Measurements from ENCODE around the gene HYCC2.

Gene HYCC2

GRCh38 chr2:201057087-201057521 lies 14.4 kb downstream of the HYCC2 start (continued):
- no peak for TF ChIP-seq ZNF530 (tag by site-specific recombination; IDR thresholded peaks at IDR 0.05; ENCODE audit: low read depth)
- no peak for TF ChIP-seq SCRT1 (tag by site-specific recombination; IDR thresholded peaks at IDR 0.05; ENCODE audit: borderline replicate concordance)

GRCh38 chr2:201049455-201049854 lies 22.0 kb downstream of the HYCC2 start:
- Histone ChIP-seq H3K36me3 (ENCODE audit: control insufficient read depth in 2 of 2, insufficient read depth in 1 of 2, low read length in 2 of 2) (peaks cover 3 to 4% of the 10 kb centered on the region in 2 experiments; a peak in 2 of 3 replicates), H3K4me3 (ENCODE audit: low read depth, low read length) (no peak overlapping the region), H3K9me3 (ENCODE audit: control insufficient read depth, insufficient read depth, low read depth, low read length) (no peaks in the 10 kb centered on the region), H3K27ac (ENCODE audit: extremely low read depth, low read depth, low read length) (no peak overlapping the region), H3K4me1 (ENCODE audit: control insufficient read depth, insufficient read depth, low read length) (no peaks in the 10 kb centered on the region)
- TF ChIP-seq ZNF416 (tag by site-specific recombination; IDR thresholded peaks at IDR 0.05) = no peak
- no peak for TF ChIP-seq ZNF18 (tag by site-specific recombination; IDR thresholded peaks at IDR 0.05)
- TF ChIP-seq ZNF394 (tag by site-specific recombination; IDR thresholded peaks at IDR 0.05; ENCODE audit: borderline replicate concordance) = no peak
- TF ChIP-seq ZBTB17 (tag by site-specific recombination; IDR thresholded peaks at IDR 0.05) = no peak
- TF ChIP-seq, protein P1, sequence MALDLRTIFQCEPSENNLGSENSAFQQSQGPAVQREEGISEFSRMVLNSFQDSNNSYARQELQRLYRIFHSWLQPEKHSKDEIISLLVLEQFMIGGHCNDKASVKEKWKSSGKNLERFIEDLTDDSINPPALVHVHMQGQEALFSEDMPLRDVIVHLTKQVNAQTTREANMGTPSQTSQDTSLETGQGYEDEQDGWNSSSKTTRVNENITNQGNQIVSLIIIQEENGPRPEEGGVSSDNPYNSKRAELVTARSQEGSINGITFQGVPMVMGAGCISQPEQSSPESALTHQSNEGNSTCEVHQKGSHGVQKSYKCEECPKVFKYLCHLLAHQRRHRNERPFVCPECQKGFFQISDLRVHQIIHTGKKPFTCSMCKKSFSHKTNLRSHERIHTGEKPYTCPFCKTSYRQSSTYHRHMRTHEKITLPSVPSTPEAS (tag by site-specific recombination; IDR thresholded peaks at IDR 0.05) = no peak
- TF ChIP-seq FEZF1 (tag by site-specific recombination; IDR thresholded peaks at IDR 0.05) = no peak
- no peak for TF ChIP-seq ZIC2 (tag by site-specific recombination; IDR thresholded peaks at IDR 0.05)
- TF ChIP-seq ZBTB49 (tag by site-specific recombination; IDR thresholded peaks at IDR 0.05; ENCODE audit: low read depth) = no peak
- TF ChIP-seq ZNF155 (tag by site-specific recombination; IDR thresholded peaks at IDR 0.05) = no peak
- TF ChIP-seq ZNF473 (tag by site-specific recombination; IDR thresholded peaks at IDR 0.05) = no peak
- TF ChIP-seq ZNF488 (tag by site-specific recombination; IDR thresholded peaks at IDR 0.05) = no peak
- no peak for TF ChIP-seq ZNF580 (tag by site-specific recombination; IDR thresholded peaks at IDR 0.05)
- TF ChIP-seq MYNN (tag by site-specific recombination; IDR thresholded peaks at IDR 0.05; ENCODE audit: borderline replicate concordance) = no peak
- no peak for TF ChIP-seq KLF7 (tag by site-specific recombination; IDR thresholded peaks at IDR 0.05; ENCODE audit: borderline replicate concordance)
- no peak for TF ChIP-seq ZNF777 (tag by site-specific recombination; IDR thresholded peaks at IDR 0.05; ENCODE audit: borderline replicate concordance)
- no peak for TF ChIP-seq SCRT1 (tag by site-specific recombination; IDR thresholded peaks at IDR 0.05; ENCODE audit: borderline replicate concordance)
- CTCF ChIA-PET = interaction anchor here (2.3 kb wide), 1 partner anchor 20 kb away, joined by 18 read pairs; no protein-coding TSS in a partner anchor
- POLR2A ChIA-PET = no interaction called here

GRCh38 chr2:201046881-201047280 lies 24.6 kb downstream of the HYCC2 start:
- TF ChIP-seq ZNF426 (tag by site-specific recombination; IDR thresholded peaks at IDR 0.05) = no peak
- TF ChIP-seq ZNF488 (tag by site-specific recombination; IDR thresholded peaks at IDR 0.05) = no peak
- no peak for TF ChIP-seq ZNF391 (tag by site-specific recombination; IDR thresholded peaks at IDR 0.05; ENCODE audit: borderline replicate concordance, low read depth)
- TF ChIP-seq ZFHX2 (tag by site-specific recombination; conservative IDR thresholded peaks at IDR 0.05) = no peak
- TF ChIP-seq, protein P2, sequence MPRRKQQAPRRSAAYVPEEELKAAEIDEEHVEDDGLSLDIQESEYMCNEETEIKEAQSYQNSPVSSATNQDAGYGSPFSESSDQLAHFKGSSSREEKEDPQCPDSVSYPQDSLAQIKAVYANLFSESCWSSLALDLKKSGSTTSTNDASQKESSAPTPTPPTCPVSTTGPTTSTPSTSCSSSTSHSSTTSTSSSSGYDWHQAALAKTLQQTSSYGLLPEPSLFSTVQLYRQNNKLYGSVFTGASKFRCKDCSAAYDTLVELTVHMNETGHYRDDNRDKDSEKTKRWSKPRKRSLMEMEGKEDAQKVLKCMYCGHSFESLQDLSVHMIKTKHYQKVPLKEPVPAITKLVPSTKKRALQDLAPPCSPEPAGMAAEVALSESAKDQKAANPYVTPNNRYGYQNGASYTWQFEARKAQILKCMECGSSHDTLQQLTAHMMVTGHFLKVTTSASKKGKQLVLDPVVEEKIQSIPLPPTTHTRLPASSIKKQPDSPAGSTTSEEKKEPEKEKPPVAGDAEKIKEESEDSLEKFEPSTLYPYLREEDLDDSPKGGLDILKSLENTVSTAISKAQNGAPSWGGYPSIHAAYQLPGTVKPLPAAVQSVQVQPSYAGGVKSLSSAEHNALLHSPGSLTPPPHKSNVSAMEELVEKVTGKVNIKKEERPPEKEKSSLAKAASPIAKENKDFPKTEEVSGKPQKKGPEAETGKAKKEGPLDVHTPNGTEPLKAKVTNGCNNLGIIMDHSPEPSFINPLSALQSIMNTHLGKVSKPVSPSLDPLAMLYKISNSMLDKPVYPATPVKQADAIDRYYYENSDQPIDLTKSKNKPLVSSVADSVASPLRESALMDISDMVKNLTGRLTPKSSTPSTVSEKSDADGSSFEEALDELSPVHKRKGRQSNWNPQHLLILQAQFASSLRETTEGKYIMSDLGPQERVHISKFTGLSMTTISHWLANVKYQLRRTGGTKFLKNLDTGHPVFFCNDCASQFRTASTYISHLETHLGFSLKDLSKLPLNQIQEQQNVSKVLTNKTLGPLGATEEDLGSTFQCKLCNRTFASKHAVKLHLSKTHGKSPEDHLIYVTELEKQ (tag by site-specific recombination; IDR thresholded peaks at IDR 0.05; ENCODE audit: borderline replicate concordance) = no peak
- Histone ChIP-seq H3K9me3 (ENCODE audit: control insufficient read depth, insufficient read depth, low read depth, low read length) (no peaks in the 10 kb centered on the region), H3K36me3 (ENCODE audit: control insufficient read depth in 2 of 2, insufficient read depth in 1 of 2, low read length in 2 of 2) (peaks cover 4 to 7% of the 10 kb centered on the region in 2 experiments; a peak in 2 of 3 replicates), H3K4me3 (ENCODE audit: low read depth, low read length) (no peak overlapping the region), H3K4me1 (ENCODE audit: control insufficient read depth, insufficient read depth, low read length) (no peaks in the 10 kb centered on the region), H3K27ac (ENCODE audit: extremely low read depth, low read depth, low read length) (no peak overlapping the region)
- ChIA-PET CTCF (no interaction called here), POLR2A (no interaction called here)
